AG10803 (cell line): ENCODE data around the gene FAM72C.
"Not testable (repeated sequence)": the region's sequence is repeated elsewhere in the genome, so short reads cannot be mapped to it uniquely, and the experiment has no call there.

Experiments used
- DNase-seq: peaks from one replicate; pipeline ENCODE4 v3.0.0; 2010; ENCODE audit warnings: low read depth
- H3K4me3 ChIP-seq: 2 replicates; pipeline ENCODE4 v1.5.1; 2011; ENCODE audit warnings: mild to moderate bottlenecking, low read length, control low read depth
- TF ChIP-seq, protein P1 (sequence below): conservative IDR thresholded peaks from 2 replicates; pipeline ENCODE4 v1.5.1; 2011; ENCODE audit warnings: mild to moderate bottlenecking, low read length, control low read depth, inconsistent platforms

FAM72C gene

DNA sequence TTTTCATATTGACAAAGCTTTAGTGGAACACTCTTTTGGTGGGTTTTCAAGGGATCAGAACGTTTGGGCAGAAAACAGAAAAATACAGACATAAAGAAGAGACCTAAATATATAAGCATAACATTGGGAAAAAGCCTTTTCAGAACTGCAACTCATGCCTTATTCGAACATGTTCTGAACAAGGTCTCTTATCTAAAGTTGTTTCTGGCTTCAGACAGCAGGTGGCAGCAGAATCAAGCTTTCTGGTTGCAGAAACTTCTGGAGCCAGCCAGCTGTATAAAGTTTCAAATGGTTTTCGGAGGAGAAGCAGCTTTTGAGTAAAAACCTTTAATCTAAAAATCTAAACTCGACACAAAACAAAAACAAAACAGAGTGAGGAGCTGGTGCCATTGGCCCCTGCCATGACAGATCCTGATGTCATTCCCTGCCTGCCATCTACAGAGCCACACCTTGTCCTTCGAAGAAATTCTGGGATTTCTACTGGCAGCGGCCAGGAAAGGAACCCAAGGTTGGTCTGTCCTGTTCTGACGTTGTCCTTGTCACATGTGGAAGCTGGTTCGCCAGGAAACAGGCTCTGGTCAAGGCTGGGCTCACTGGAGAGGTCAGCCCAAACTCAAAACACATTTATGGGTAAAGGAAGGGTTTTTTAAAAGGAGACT lies 35.2 kb downstream of the FAM72C start:
- DNase-seq, result peak; percentile 40
- H3K4me3 ChIP-seq, result not testable (repeated sequence)
- TF ChIP-seq, protein P1, sequence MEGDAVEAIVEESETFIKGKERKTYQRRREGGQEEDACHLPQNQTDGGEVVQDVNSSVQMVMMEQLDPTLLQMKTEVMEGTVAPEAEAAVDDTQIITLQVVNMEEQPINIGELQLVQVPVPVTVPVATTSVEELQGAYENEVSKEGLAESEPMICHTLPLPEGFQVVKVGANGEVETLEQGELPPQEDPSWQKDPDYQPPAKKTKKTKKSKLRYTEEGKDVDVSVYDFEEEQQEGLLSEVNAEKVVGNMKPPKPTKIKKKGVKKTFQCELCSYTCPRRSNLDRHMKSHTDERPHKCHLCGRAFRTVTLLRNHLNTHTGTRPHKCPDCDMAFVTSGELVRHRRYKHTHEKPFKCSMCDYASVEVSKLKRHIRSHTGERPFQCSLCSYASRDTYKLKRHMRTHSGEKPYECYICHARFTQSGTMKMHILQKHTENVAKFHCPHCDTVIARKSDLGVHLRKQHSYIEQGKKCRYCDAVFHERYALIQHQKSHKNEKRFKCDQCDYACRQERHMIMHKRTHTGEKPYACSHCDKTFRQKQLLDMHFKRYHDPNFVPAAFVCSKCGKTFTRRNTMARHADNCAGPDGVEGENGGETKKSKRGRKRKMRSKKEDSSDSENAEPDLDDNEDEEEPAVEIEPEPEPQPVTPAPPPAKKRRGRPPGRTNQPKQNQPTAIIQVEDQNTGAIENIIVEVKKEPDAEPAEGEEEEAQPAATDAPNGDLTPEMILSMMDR, result peak; percentile 43

DNA sequence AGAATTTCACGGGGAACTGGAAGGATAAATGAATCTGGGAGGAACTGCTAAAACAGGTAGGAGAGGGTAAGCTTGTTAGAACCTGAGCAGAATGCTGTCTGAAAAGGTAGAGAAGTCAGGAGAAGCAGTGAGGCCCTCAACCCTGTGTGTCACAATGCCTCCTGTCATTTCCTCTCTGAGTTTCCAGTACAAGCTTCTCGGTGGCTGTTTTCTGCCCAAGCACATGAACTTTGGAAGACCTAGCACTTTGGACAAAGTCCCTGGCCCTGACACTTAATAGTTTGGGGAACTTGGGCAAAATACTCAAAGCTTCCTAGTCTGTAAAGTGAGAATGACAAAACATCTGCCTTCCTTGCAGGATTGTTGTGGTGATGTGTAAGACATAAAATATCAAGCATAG lies 52.7 kb downstream of the FAM72C start:
- H3K4me3 ChIP-seq, DNase-seq: not testable (repeated sequence)

GRCh38 chr1:143918552-143918951 lies 53.2 kb downstream of the FAM72C start:
- not testable (repeated sequence) for H3K4me3 ChIP-seq, DNase-seq

- H3K4me3 ChIP-seq, DNase-seq: not testable (repeated sequence)
Observed at GRCh38 chr1:143913705-143914104, 58.1 kb downstream of the FAM72C start.
